ENCODE results near the gene RBM39. TPM values are rescaled to one million over a fixed set of nuclear protein-coding genes. Genes with fewer than 3 reads are reported as not detected.

RBM39 gene
- total RNA-seq, 2 donors from 2014 or later, result 232 to 413 TPM

- Histone ChIP-seq H3K27me3 (replicated peaks; ENCODE audit: insufficient read depth) (no peaks in the 10 kb centered on the region), H3K4me3 (no peak overlapping the region), H3K27ac (peak overlapping the region in 1 of 2 donors; percentile 12), H3K36me3 (peaks cover 68% of the 10 kb centered on the region), H3K9me3 (no peaks in the 10 kb centered on the region), H3K4me1 (ENCODE audit: control insufficient read depth in 1 of 2, low read depth in 2 of 2) (peaks cover 54 to 65% of the 10 kb centered on the region in 2 donors)
- no peak for ATAC-seq (ENCODE audit: insufficient number of reproducible peaks, low FRiP score, low read depth)
- DNase-seq (ENCODE audit: low spot score), result no peak
- TF ChIP-seq CTCF (IDR thresholded peaks at IDR 0.05), result no peak
Measured at GRCh38 chr20:35731862-35732643, 10.0 kb downstream of the RBM39 start.

DNA sequence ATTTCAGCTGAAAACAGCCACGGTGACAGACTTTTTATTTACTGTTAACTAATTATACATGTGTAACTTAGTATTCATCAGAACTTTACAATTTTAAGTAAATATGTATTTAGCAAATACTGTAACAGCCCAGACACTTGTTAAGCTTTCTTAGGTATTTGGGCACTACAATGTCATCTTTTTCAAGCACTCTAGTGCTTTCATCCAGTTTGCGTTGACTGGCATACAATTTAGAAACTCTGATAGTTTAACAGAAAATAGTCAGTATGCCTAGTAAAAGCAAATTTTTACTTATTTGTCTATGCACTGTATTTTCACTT lies 10.6 kb downstream of the RBM39 start:
- ATAC-seq (ENCODE audit: insufficient number of reproducible peaks, low FRiP score, low read depth) (no peak), DNase-seq (ENCODE audit: low spot score) (no peak)
- Histone ChIP-seq H3K4me1 (ENCODE audit: control insufficient read depth in 1 of 2, low read depth in 2 of 2) (peaks cover 51 to 61% of the 10 kb centered on the region in 2 donors), H3K27ac (no peak overlapping the region), H3K27me3 (replicated peaks; ENCODE audit: insufficient read depth) (no peaks in the 10 kb centered on the region), H3K36me3 (peaks cover 68% of the 10 kb centered on the region), H3K9me3 (no peaks in the 10 kb centered on the region), H3K4me3 (no peak overlapping the region)
- no peak for TF ChIP-seq CTCF (IDR thresholded peaks at IDR 0.05)

DNA sequence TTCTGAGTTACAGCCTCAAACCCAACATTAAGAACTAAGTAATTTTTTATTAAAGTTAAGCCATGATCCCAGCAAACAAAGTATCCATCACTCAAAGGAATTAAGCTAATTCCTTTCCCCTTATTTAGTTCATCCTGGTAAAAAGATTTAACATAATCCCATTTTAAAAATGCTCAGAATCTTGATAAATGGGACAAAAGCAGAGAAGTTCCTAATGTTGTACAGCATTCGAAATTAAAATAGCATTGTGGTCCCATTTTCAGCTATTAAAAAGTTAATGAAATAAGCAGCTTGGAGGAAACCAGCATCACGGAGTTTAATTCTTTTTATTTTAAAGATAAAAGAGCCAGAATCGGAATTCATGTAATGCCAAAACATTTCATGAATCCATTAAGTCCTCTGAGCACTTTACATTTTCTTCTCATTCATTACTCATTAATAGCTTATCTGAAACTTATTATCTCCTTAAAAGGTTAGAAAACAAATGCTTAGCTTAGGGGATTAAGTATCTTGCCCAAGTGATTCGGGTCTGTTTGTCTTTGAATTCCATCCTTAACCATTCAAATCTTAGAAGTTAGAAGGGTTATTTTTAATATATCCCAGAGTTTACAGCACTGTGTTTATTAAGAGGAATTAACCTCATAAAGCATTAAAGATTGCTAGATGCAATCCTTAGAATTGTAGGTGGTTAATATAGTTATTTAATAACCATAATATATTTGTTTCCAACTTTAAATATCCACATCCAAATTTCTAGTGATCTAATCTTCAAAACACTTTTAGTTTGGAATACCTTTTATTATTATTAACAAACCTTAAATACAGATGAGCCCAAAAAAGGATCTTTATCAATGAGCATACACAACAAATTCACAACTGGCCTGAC lies 11.2 kb downstream of the RBM39 start:
- H3K9me3 ChIP-seq, result no peaks in the 10 kb centered on the region
- H3K4me3 ChIP-seq, result no peak overlapping the region
- ATAC-seq (ENCODE audit: insufficient number of reproducible peaks, low FRiP score, low read depth), result no peak
- no peak for DNase-seq (ENCODE audit: low spot score)
- TF ChIP-seq CTCF (IDR thresholded peaks at IDR 0.05), result no peak
- peaks cover 45 to 55% of the 10 kb centered on the region in 2 donors for H3K4me1 ChIP-seq (ENCODE audit: control insufficient read depth in 1 of 2, low read depth in 2 of 2)
- H3K36me3 ChIP-seq, result peaks cover 68% of the 10 kb centered on the region
- no peak overlapping the region for H3K27ac ChIP-seq
- H3K27me3 ChIP-seq (replicated peaks; ENCODE audit: insufficient read depth), result no peaks in the 10 kb centered on the region

DNA sequence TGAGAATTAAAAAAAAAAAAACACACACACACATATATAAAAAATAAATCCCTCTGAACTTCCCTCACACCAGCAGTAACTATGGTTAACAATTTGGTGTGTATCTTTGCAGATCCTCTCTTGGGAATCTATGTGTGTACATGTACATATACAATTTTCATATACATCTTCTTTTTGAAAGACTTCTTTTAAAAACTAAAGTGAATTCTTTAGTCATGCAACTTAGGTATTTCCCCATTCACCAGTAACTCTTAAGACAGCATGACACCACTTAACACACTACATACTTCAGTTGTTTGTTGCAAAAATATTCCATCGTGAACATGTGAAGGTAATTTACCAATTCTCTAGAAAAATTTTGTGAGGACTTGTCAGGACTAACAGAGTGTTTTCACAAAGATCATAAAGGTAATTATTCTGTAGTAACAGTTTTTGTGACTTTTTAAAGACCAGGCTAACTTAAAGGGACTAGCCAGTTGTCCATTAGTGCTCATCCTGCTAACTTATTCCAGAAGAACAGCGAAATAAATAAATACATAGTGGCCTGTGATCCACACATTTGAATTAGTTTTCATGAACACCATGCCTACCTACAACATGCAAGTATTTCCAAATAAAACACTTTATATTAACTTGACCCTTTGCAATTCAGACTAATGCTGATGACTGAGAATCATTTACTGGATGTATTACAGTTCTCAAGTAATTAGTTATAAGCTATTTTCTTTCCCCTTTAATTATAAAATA lies 12.1 kb downstream of the RBM39 start:
- no peak for ATAC-seq (ENCODE audit: insufficient number of reproducible peaks, low FRiP score, low read depth)
- DNase-seq (ENCODE audit: low spot score), result no peak
- peaks cover 39 to 47% of the 10 kb centered on the region in 2 donors for H3K4me1 ChIP-seq (ENCODE audit: control insufficient read depth in 1 of 2, low read depth in 2 of 2)
- no peak overlapping the region for H3K4me3 ChIP-seq
- H3K27ac ChIP-seq, result no peak overlapping the region
- no peak for TF ChIP-seq CTCF (IDR thresholded peaks at IDR 0.05)
- H3K27me3 ChIP-seq (replicated peaks; ENCODE audit: insufficient read depth), result no peaks in the 10 kb centered on the region
- no peaks in the 10 kb centered on the region for H3K9me3 ChIP-seq
- peaks cover 69% of the 10 kb centered on the region for H3K36me3 ChIP-seq

All from thoracic aorta (tissue), 2 donors.